Central memory CD4-positive, alpha-beta T cell (primary cell): ENCODE results near the gene LCE1A.
A peak's percentile ranks its signal among the peaks of the same experiment; 100 is the strongest.

ENCODE experiments used
- DNase-seq: peaks from one replicate; pipeline ENCODE4 v3.0.0; 2022
- total RNA-seq, 3 experiments: gene quantifications; one replicate each; lab custom pipeline; 2026; lab: John Stamatoyannopoulos, UW

Gene LCE1A
- 0 reads per million in 3 experiments for total RNA-seq

DNA sequence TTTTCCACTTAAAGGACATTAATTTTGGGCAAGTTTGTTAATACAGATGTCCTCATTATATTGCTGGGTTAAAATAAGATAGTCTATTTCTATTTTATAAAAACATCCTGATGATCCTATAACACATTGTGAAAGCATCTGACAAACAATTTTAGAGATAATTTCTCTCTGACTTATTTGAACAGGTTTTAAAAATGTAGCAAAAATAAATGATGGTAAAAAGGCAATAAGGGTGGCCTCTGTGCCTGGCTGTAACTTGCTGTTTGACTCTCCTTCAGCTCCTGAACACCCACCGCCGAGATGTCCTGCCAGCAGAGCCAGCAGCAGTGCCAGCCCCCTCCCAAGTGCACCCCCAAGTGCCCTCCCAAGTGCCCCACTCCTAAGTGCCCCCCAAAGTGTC is at the start of gene LCE1A:
LCE1A (plus strand) TSS at position 301 of the 400 bp plus-strand sequence; CDS start at position 301, 0 bp downstream.
- DNase-seq, result no peak

- no peak for DNase-seq
These were observed 49.6 kb upstream of the LCE1A start for GRCh38 chr1:152777510-152778137.

- no peak for DNase-seq
These were observed 44.2 kb upstream of the LCE1A start for GRCh38 chr1:152783095-152783494.

- no peak for DNase-seq
These were observed 41.2 kb upstream of the LCE1A start, which contains the start of gene LCE1E for GRCh38 chr1:152786077-152786476. LCE1E (plus strand) TSS chr1:152786257; CDS start chr1:152787300, 1,043 bp downstream.

GRCh38 chr1:152795686-152796085 is 31.6 kb upstream of the LCE1A start:
- DNase-seq, result no peak

DNA sequence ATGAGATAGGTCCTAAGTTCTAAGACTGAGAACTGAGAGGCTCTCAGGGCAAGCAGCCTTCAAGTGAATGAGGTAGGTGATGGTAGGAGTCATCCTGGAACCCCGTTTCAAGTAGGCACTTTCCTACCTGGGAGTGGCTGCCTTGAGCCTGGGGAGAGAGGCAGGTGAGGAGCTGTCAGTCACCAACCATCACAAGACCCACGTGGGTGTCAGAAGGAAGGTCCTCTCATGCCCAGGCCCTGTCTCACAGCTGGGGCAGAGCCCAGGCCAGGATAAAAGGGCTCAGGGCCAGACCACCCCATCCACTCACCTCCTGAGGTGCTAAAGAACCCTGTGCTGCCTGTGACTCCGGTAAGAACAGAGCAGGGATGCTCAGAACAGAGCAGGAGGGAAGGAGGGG is 30.9 kb upstream of the LCE1A start, which contains the start of gene LCE1D:
LCE1D (plus strand) TSS at position 301 of the 400 bp plus-strand sequence. CDS start 1,074 bp downstream, outside the sequence.
- no peak for DNase-seq

- DNase-seq, result no peak
These were observed 25.9 kb upstream of the LCE1A start for GRCh38 chr1:152801333-152801732.

- DNase-seq, result no peak
These were observed 20.7 kb upstream of the LCE1A start, which contains the start of gene LCE1C for GRCh38 chr1:152806576-152806975. LCE1C (minus strand) TSS chr1:152806651; CDS start chr1:152805478, 1,173 bp downstream.

DNA sequence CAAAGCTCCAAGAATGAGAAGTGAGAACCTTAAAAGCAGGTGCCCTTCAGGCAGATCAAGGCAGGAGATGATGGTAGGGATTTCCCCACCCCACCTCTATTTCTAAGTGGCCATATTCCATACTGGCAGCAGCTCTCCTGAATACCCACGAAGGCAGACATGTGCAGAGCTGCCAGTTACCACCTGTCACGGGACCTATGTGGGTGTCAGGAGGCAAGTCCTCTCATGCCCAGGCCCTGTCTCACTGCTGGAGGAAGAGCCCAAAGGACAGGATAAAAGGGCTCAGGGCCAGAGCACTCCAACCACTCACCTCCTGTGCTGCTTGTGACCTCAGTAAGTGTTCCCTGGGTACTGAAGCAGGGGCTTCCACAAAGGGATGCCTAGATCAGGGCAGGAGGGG is 16.2 kb upstream of the LCE1A start:
- DNase-seq, result no peak

- no peak for DNase-seq
These were observed 15.6 kb upstream of the LCE1A start, which contains the start of gene LCE1B for GRCh38 chr1:152811671-152812070. LCE1B (plus strand) TSS chr1:152811971; CDS start chr1:152812447, 476 bp downstream.

GRCh38 chr1:152817309-152817708 is 10.0 kb upstream of the LCE1A start:
- no peak for DNase-seq

- no peak for DNase-seq
These were observed 4.0 kb upstream of the LCE1A start for GRCh38 chr1:152823294-152823693.

DNA sequence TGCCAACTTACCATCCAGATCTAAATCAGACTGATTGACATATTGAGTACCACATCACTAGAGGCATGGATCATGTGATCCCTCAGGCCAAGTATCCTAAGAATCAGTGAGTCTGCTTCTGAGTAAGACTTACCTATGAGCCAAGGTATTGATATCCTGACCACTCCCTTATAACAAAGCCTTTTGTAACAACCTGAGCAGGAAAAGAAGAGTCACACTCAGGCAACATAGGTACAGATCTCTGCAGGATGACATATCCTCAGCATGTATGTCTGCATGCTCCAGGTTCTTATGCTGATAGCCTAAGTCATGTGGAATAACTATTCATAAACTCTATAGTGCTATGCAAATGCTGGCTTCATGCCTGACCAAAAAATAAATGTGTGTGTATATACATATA is 2.3 kb upstream of the LCE1A start:
- no peak for DNase-seq

GRCh38 chr1:152836870-152837269 is 9.6 kb downstream of the LCE1A start:
- no peak for DNase-seq

DNA sequence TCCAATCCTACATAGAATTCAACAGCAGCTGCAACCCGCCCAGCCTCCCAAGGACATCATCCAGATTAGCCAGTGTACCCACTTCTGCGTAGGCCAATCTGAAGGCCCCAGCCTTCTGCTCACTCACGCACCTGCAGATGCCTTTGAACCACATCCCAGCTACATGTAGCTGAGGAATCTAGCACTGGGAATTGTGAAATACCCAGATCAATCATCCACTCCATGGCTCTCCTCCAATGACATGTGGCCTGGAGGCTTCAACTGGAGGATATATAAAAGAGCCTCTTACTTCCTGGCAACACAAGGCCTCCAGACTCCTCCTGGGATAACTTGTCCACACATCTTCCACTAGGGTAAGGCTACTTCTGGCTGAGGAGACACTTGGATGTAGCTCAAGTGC is 15.3 kb downstream of the LCE1A start, which contains the start of gene LCE6A:
LCE6A (plus strand) TSS at position 301 of the 400 bp plus-strand sequence. CDS start 665 bp downstream, outside the sequence.
- no peak for DNase-seq

GRCh38 chr1:152855661-152856060 is 28.4 kb downstream of the LCE1A start:
- DNase-seq, result no peak

DNA sequence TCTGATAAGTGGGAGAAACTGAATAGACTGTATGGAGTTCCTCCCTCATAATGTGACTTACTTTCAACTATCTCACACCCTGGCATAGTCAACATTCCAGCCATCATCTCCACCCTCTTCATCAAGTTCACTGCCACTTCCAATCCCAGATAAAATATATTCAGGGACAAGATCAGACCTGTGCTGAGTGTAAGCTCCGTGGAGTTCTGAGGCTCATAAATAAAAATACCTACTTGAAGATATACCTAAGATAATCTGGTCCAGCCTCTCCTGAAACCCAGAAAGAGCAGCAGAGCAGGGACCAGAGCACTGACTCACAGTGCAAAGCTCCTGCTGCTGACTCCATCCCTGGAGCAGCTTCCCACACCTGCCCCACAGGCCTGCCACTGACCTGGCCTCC is 30.8 kb downstream of the LCE1A start:
- no peak for DNase-seq

GRCh38 chr1:152859696-152860095 is 32.4 kb downstream of the LCE1A start, which contains the start of gene LCE7A:
LCE7A (plus strand) TSS chr1:152859996; CDS start chr1:152860698, 702 bp downstream.
- no peak for DNase-seq

- no peak for DNase-seq
These were observed 32.9 kb downstream of the LCE1A start for GRCh38 chr1:152860129-152860528.

GRCh38 chr1:152861374-152861773 is 34.1 kb downstream of the LCE1A start:
- no peak for DNase-seq

GRCh38 chr1:152864443-152864842 is 37.2 kb downstream of the LCE1A start:
- DNase-seq, result no peak

- DNase-seq, result no peak
These were observed 39.0 kb downstream of the LCE1A start for GRCh38 chr1:152866321-152866720.

GRCh38 chr1:152869808-152870419 is 42.6 kb downstream of the LCE1A start:
- peak; percentile 28 for DNase-seq
